Esophagus muscularis mucosa (tissue), 3 donors: Measurements from ENCODE around the gene RCVRN.

ENCODE experiments used
- POLR2A ChIP-seq: fragments of 450-650 bp; IDR thresholded peaks from one replicate; pipeline ENCODE4 v1.6.1; 2017; ENCODE audit warnings: antibody characterized with exemption, moderate library complexity, mild to moderate bottlenecking, low read depth
- POLR2AphosphoS5 ChIP-seq, 2 donors: sonication (generic); formaldehyde crosslinking; IDR thresholded peaks; one replicate each; pipeline ENCODE4 v1.6.1; 2017; ENCODE audit warnings: antibody characterized with exemption in 2 of 2
- TF ChIP-seq, protein P1 (sequence below), 3 experiments: fragments of 200-600 bp in 2 of 3; fragments of 450-650 bp in 1 of 3; sonication (generic) in 2 of 3; IDR thresholded peaks; one replicate each; pipeline ENCODE4 v1.5.1; 2017 to 2019; ENCODE audit warnings: antibody characterized with exemption in 3 of 3, mild to moderate bottlenecking in 2 of 3, moderate library complexity in 1 of 3

DNA sequence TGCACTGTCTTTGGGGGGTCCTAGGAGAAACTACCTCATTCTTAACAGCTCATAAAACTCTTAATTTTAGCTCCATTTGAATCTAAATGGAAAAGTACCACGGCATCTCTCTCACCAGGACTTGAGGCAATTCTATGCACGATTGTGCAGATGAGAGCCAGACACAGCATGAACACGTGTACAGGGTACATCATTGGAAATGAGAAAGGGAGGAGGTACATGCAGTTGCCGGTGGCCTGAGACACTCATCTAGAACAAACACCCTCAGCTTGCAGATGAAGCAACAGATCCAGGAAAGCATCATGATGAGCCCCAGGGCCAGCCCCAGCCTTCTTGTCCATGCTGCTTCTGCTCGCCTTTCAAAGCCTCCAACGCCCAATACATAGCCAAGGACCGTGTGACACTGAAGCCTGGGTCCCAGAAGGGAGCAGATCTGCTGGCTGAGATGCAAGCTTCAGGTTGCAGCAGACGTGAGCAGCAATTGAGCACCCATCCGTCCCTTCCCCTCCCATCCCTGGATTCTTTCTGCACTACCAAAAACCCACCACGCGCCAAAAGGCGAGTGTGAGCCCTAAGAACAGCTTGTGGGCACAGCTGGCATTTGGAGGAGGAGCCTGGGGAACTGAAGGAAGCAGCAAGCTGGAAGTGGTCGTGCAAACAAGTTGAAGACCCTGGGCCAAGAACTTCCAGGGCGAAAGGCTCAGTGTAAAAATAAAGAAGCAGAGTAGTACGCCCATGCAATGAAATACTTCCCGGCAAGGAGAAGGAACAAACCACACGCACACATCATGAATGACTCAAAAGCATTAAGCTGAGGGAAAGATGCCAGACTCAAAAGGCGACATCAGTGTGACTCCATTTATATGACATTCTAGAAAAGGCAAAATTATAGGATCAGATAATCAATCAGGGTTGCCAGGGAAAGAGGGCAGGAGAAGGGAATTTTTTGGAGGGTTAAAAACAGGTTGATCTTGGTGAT, 7.3 kb upstream of the RCVRN start:
- TF ChIP-seq, protein P1, sequence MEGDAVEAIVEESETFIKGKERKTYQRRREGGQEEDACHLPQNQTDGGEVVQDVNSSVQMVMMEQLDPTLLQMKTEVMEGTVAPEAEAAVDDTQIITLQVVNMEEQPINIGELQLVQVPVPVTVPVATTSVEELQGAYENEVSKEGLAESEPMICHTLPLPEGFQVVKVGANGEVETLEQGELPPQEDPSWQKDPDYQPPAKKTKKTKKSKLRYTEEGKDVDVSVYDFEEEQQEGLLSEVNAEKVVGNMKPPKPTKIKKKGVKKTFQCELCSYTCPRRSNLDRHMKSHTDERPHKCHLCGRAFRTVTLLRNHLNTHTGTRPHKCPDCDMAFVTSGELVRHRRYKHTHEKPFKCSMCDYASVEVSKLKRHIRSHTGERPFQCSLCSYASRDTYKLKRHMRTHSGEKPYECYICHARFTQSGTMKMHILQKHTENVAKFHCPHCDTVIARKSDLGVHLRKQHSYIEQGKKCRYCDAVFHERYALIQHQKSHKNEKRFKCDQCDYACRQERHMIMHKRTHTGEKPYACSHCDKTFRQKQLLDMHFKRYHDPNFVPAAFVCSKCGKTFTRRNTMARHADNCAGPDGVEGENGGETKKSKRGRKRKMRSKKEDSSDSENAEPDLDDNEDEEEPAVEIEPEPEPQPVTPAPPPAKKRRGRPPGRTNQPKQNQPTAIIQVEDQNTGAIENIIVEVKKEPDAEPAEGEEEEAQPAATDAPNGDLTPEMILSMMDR (IDR thresholded peaks at IDR 0.05), result no peak
- no peak for TF ChIP-seq POLR2A
- no peak for TF ChIP-seq POLR2AphosphoS5 (IDR thresholded peaks at IDR 0.05)
